ENCODE measurements around the gene PCID2. TPM values are rescaled to one million over a fixed set of nuclear protein-coding genes. Genes with fewer than 3 reads are reported as not detected.

PCID2 gene
- total RNA-seq, 3 donors from 2014 or later: 50.2 to 79.2 (median 76.7) TPM

GRCh38 chr13:113218586-113218985 is 10.1 kb upstream of the PCID2 start:
- Histone ChIP-seq H3K9me3 (no peaks in the 10 kb centered on the region), H3K4me3 (no peak overlapping the region), H3K27me3 (no peaks in the 10 kb centered on the region), H3K27ac (no peak overlapping the region), H3K36me3 (no peaks in the 10 kb centered on the region), H3K4me1 (peaks cover 0 to 8% of the 10 kb centered on the region in 2 donors)
- no peak for DNase-seq (ENCODE audit: low spot score in 2 of 2)
- intact Hi-C loops (cut with DNase I; ENCODE audit: low total_unique reads): no loop called here
- TF ChIP-seq POLR2AphosphoS5 (IDR thresholded peaks at IDR 0.05) (no peak), POLR2A (IDR thresholded peaks at IDR 0.05) (no peak)
- TF ChIP-seq, protein P1, sequence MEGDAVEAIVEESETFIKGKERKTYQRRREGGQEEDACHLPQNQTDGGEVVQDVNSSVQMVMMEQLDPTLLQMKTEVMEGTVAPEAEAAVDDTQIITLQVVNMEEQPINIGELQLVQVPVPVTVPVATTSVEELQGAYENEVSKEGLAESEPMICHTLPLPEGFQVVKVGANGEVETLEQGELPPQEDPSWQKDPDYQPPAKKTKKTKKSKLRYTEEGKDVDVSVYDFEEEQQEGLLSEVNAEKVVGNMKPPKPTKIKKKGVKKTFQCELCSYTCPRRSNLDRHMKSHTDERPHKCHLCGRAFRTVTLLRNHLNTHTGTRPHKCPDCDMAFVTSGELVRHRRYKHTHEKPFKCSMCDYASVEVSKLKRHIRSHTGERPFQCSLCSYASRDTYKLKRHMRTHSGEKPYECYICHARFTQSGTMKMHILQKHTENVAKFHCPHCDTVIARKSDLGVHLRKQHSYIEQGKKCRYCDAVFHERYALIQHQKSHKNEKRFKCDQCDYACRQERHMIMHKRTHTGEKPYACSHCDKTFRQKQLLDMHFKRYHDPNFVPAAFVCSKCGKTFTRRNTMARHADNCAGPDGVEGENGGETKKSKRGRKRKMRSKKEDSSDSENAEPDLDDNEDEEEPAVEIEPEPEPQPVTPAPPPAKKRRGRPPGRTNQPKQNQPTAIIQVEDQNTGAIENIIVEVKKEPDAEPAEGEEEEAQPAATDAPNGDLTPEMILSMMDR (IDR thresholded peaks at IDR 0.05): no peak

GRCh38 chr13:113216254-113217048 is 8.0 kb upstream of the PCID2 start:
- Histone ChIP-seq H3K4me1 (peaks cover 0 to 8% of the 10 kb centered on the region in 2 donors), H3K9me3 (no peaks in the 10 kb centered on the region), H3K27ac (peak overlapping the region; percentile 35 to 45), H3K27me3 (no peaks in the 10 kb centered on the region), H3K4me3 (no peak overlapping the region), H3K36me3 (no peaks in the 10 kb centered on the region)
- DNase-seq (ENCODE audit: low spot score in 2 of 2): peak in 1 of 2 donors; percentile 37
- intact Hi-C loops (cut with DNase I; ENCODE audit: low total_unique reads): no loop called here
- no peak for TF ChIP-seq POLR2A (IDR thresholded peaks at IDR 0.05)
- no peak for TF ChIP-seq POLR2AphosphoS5 (IDR thresholded peaks at IDR 0.05)
- TF ChIP-seq, protein P1 (IDR thresholded peaks at IDR 0.05): no peak

DNA sequence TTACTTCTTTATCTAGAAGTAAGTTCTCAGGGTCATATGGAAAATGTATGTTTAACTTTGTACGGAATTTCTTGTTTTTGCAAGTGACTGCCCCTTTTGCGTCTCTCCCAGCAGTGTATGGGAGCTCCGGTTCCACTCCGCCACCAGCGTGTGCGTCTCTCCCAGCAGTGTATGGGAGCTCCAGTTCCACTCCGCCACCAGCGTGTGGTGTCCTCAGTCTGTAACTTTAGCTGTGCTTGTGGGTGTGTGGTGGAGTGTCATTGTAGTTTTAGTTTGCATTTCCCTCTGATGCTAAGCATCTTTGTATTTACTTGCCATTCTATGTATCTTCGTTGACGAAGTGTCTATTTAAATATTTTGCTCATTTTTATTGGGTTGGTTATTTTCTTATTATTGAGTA is 3.3 kb upstream of the PCID2 start:
- Histone ChIP-seq H3K27me3 (no peaks in the 10 kb centered on the region), H3K4me3 (no peak overlapping the region), H3K4me1 (peaks cover 0 to 17% of the 10 kb centered on the region in 2 donors), H3K36me3 (no peaks in the 10 kb centered on the region), H3K27ac (no peak overlapping the region), H3K9me3 (no peaks in the 10 kb centered on the region)
- intact Hi-C loops (cut with DNase I; ENCODE audit: low total_unique reads): no loop called here
- no peak for DNase-seq (ENCODE audit: low spot score in 2 of 2)
- TF ChIP-seq, protein P1 (IDR thresholded peaks at IDR 0.05): no peak
- no peak for TF ChIP-seq POLR2AphosphoS5 (IDR thresholded peaks at IDR 0.05)
- no peak for TF ChIP-seq POLR2A (IDR thresholded peaks at IDR 0.05)

GRCh38 chr13:113210833-113211232 is 2.4 kb upstream of the PCID2 start:
- DNase-seq (ENCODE audit: low spot score in 2 of 2): no peak
- Histone ChIP-seq H3K36me3 (no peaks in the 10 kb centered on the region), H3K27ac (no peak overlapping the region), H3K4me3 (peak overlapping the region in 1 of 3 donors; percentile 6), H3K4me1 (peaks cover 0 to 12% of the 10 kb centered on the region in 2 donors), H3K27me3 (no peaks in the 10 kb centered on the region), H3K9me3 (no peaks in the 10 kb centered on the region)
- TF ChIP-seq POLR2AphosphoS5 (IDR thresholded peaks at IDR 0.05) (no peak), POLR2A (IDR thresholded peaks at IDR 0.05) (no peak)
- TF ChIP-seq, protein P1 (IDR thresholded peaks at IDR 0.05): no peak
- intact Hi-C loops (cut with DNase I; ENCODE audit: low total_unique reads): no loop called here

DNA sequence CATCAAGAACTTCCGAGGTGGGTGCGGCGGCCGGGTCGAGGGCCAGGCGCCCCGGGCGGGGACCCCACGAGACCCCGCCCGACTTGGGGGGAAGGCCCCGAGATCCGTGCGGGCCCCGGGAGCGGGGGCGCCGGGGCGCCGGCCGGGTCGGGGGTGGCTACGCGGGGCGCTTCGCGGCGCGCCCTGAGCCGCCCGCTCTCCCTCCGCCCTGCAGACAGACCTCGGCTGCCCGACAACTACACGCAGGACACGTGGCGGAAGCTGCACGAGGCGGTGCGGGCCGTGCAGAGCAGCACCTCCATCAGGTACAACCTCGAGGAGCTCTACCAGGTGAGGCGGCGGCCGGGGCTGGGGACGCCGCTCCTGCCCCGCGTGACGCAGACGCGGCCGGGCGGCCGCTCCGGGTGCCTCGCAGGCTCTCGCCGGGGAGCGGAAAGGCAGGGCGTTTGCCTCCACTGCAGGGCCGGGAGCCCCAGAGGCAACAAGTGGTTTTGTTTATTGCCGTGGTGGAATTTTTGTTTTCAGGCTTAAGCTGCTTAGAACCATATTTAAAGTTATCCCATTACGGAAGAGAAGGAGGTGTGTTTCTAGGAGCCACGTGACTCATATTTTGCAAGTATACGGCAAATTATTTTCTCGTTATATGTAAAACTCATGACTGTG is 1.4 kb upstream of the PCID2 start:
- TF ChIP-seq POLR2AphosphoS5 (IDR thresholded peaks at IDR 0.05): peak in 2 of 3 donors; percentile 23 to 40
- TF ChIP-seq, protein P1 (IDR thresholded peaks at IDR 0.05): no peak
- intact Hi-C loops (cut with DNase I; ENCODE audit: low total_unique reads): no loop called here
- Histone ChIP-seq H3K36me3 (no peaks in the 10 kb centered on the region), H3K27ac (peak overlapping the region; percentile 96 to 98), H3K4me3 (peak overlapping the region; percentile 88 to 98 (median 97)), H3K4me1 (peaks cover 0 to 11% of the 10 kb centered on the region in 2 donors), H3K27me3 (no peaks in the 10 kb centered on the region), H3K9me3 (no peaks in the 10 kb centered on the region)
- peak in 1 of 2 donors; percentile 46 for DNase-seq (ENCODE audit: low spot score in 2 of 2)
